H1 (cell line): ENCODE data around the gene IGLL1. TPM values are rescaled to one million over a fixed set of nuclear protein-coding genes. Genes with fewer than 3 reads are reported as not detected.

Source experiments
- CTCF ChIA-PET: fragments of 300-600 bp; sonication (Branson Sonifier 250); formaldehyde crosslinking; loops from one replicate; lab custom pipeline; 2021; ENCODE audit not compliant: partially characterized antibody; lab: Charles Lee
- POLR2A ChIA-PET: fragments of 300-600 bp; sonication (Branson Sonifier 250); formaldehyde crosslinking; loops from one replicate; lab custom pipeline; 2021; ENCODE audit warnings: inconsistent platforms; ENCODE audit not compliant: partially characterized antibody; lab: Charles Lee
- DNase-seq, 2 experiments: peaks; one replicate each; pipeline versions ENCODE4 v3.0.0 to v3.0.0-alpha.2; 2010 to 2022; ENCODE audit warnings: low spot score in 2 of 2, low read depth in 1 of 2, mixed read lengths in 1 of 2
- FAIRE-seq: peaks from 2 replicates; lab custom pipeline; 2011; peaks lifted over from hg19 to GRCh38; lab: Jason Lieb, UNC
- H2AFZ ChIP-seq: 2 replicates; pipeline ENCODE4 v1.8.1; 2012; ENCODE audit warnings: low read length, inconsistent platforms
- H2AK5ac ChIP-seq: 2 replicates; pipeline ENCODE4 v1.6.1; 2013; ENCODE audit warnings: low read depth, low read length
- H2BK120ac ChIP-seq: replicated peaks from 2 replicates; pipeline ENCODE3; 2013; ENCODE audit warnings: low read depth, low read length, inconsistent platforms
- H2BK12ac ChIP-seq: 2 replicates; pipeline ENCODE4 v1.6.1; 2013; ENCODE audit warnings: low read depth, low read length
- H2BK15ac ChIP-seq: 2 replicates; pipeline ENCODE4 v1.6.1; 2013; ENCODE audit warnings: low read length
- H2BK20ac ChIP-seq: 2 replicates; pipeline ENCODE4 v1.6.1; 2013; ENCODE audit warnings: low read length
- H2BK5ac ChIP-seq: 2 replicates; pipeline ENCODE4 v1.6.1; 2013; ENCODE audit warnings: low read depth, low read length
- H3K14ac ChIP-seq: 2 replicates; pipeline ENCODE4 v1.6.1; 2013; ENCODE audit warnings: inconsistent platforms; ENCODE audit not compliant: insufficient read length
- H3K18ac ChIP-seq: 2 replicates; pipeline ENCODE4 v1.6.1; 2013; ENCODE audit warnings: low read length; ENCODE audit errors: extremely low read depth
- H3K23ac ChIP-seq: 2 replicates; pipeline ENCODE4 v1.6.1; 2013; ENCODE audit warnings: inconsistent platforms; ENCODE audit not compliant: insufficient read length
- H3K23me2 ChIP-seq: 2 replicates; pipeline ENCODE4 v1.6.1; 2013; ENCODE audit warnings: low read depth, low read length
- H3K27ac ChIP-seq: 2 replicates; pipeline ENCODE4 v1.6.1; 2011; ENCODE audit warnings: low read depth, low read length, inconsistent platforms
- H3K27me3 ChIP-seq, 4 experiments: replicated peaks in 1 of 4; 1 replicate in 1 of 4; 2 replicates in 3 of 4; pipeline versions ENCODE4 v1.6.1 to v1.8.1; 2011 to 2013; ENCODE audit warnings: low read length in 3 of 4, mild to moderate bottlenecking in 3 of 4, inconsistent platforms in 2 of 4, mixed read lengths in 2 of 4, moderate library complexity in 1 of 4; ENCODE audit not compliant: control insufficient read depth in 3 of 4, insufficient read depth in 3 of 4; ENCODE audit errors: extremely low read depth in 1 of 4
- H3K36me3 ChIP-seq, 4 experiments: 2 replicates each; pipeline versions ENCODE4 v1.6.1 to v1.8.1; 2011 to 2013; ENCODE audit warnings: mild to moderate bottlenecking in 4 of 4, low read length in 3 of 4, moderate library complexity in 2 of 4, control low read depth in 1 of 4, inconsistent platforms in 1 of 4; ENCODE audit not compliant: insufficient read depth in 4 of 4, control insufficient read depth in 2 of 4
- H3K4ac ChIP-seq: replicated peaks from 2 replicates; pipeline ENCODE3; 2013; ENCODE audit warnings: low read length, low read depth, mixed read lengths, inconsistent platforms; ENCODE audit not compliant: insufficient read length
- H3K4me1 ChIP-seq, 4 experiments: replicated peaks in 1 of 4; 1 replicate in 1 of 4; 2 replicates in 3 of 4; pipeline versions ENCODE4 v1.6.1 to v1.8.1; 2011 to 2013; ENCODE audit warnings: low read length in 3 of 4, inconsistent platforms in 2 of 4, mixed read lengths in 1 of 4; ENCODE audit not compliant: insufficient read depth in 4 of 4, control insufficient read depth in 3 of 4
- H3K4me2 ChIP-seq, 2 experiments: 2 replicates each; pipeline versions ENCODE4 v1.6.1 to v1.8.1; 2011 to 2013; ENCODE audit warnings: low read depth in 2 of 2, low read length in 2 of 2, control low read depth in 1 of 2, inconsistent platforms in 1 of 2, mild to moderate bottlenecking in 1 of 2; ENCODE audit not compliant: insufficient read depth in 1 of 2
- H3K4me3 ChIP-seq, 4 experiments: fragments of 200-600, 300-600 bp in 1 of 4; sonication (generic), shearing (Covaris generic), sonication (Bioruptor Twin) in 1 of 4; 2 replicates each; pipeline versions ENCODE4 v1.5.1 to v1.8.1; 2011 to 2016; ENCODE audit warnings: low read length in 4 of 4, low read depth in 3 of 4, control low read depth in 2 of 4, inconsistent platforms in 2 of 4, mild to moderate bottlenecking in 2 of 4, mixed read lengths in 1 of 4, moderate library complexity in 1 of 4; ENCODE audit not compliant: insufficient read depth in 2 of 4; ENCODE audit errors: extremely low read depth in 1 of 4
- H3K56ac ChIP-seq: replicated peaks from 2 replicates; pipeline ENCODE3; 2013; ENCODE audit warnings: low read depth, mild to moderate bottlenecking, mixed read lengths, low read length, inconsistent platforms; ENCODE audit not compliant: insufficient read length
- H3K79me1 ChIP-seq: 2 replicates; pipeline ENCODE4 v1.6.1; 2013; ENCODE audit warnings: low read depth, low read length, control low read depth
- H3K79me2 ChIP-seq, 2 experiments: 2 replicates each; pipeline versions ENCODE4 v1.6.1 to v1.8.1; 2012 to 2013; ENCODE audit warnings: low read length in 2 of 2, mild to moderate bottlenecking in 2 of 2, inconsistent platforms in 1 of 2; ENCODE audit not compliant: insufficient read depth in 2 of 2, control insufficient read depth in 1 of 2
- H3K9ac ChIP-seq, 4 experiments: replicated peaks in 1 of 4; 1 replicate in 1 of 4; 2 replicates in 3 of 4; pipeline versions ENCODE4 v1.6.1 to v1.8.1; 2011 to 2013; ENCODE audit warnings: low read depth in 3 of 4, low read length in 3 of 4, control low read depth in 2 of 4, mild to moderate bottlenecking in 2 of 4, moderate library complexity in 2 of 4, inconsistent platforms in 1 of 4; ENCODE audit errors: extremely low read depth in 1 of 4
- H3K9me3 ChIP-seq, 2 experiments: 2 replicates each; pipeline versions ENCODE4 v1.6.1 to v1.8.1; 2012 to 2013; ENCODE audit warnings: mild to moderate bottlenecking in 2 of 2, moderate library complexity in 2 of 2, control low read depth in 1 of 2, inconsistent platforms in 1 of 2, low read depth in 1 of 2, low read length in 1 of 2, mixed read lengths in 1 of 2; ENCODE audit not compliant: insufficient read depth in 2 of 2
- H4K20me1 ChIP-seq, 2 experiments: replicated peaks in 1 of 2; 2 replicates each; pipeline versions ENCODE3 to v1.8.1; 2011 to 2013; ENCODE audit warnings: inconsistent platforms in 2 of 2, low read length in 2 of 2, mild to moderate bottlenecking in 1 of 2; ENCODE audit not compliant: insufficient read depth in 2 of 2, control insufficient read depth in 1 of 2
- H4K5ac ChIP-seq: 2 replicates; pipeline ENCODE4 v1.6.1; 2013; ENCODE audit warnings: low read length, low read depth, mixed read lengths, inconsistent platforms; ENCODE audit not compliant: insufficient read length
- H4K8ac ChIP-seq: 2 replicates; pipeline ENCODE4 v1.8.0; 2013; ENCODE audit warnings: mild to moderate bottlenecking, moderate library complexity, low read length, inconsistent platforms; ENCODE audit not compliant: insufficient read depth; ENCODE audit errors: extremely low read depth
- H4K91ac ChIP-seq: replicated peaks from 2 replicates; pipeline ENCODE3; 2013; ENCODE audit warnings: low read length, mixed read lengths, inconsistent platforms; ENCODE audit not compliant: insufficient read length
- BACH1 ChIP-seq: IDR thresholded peaks from 2 replicates; pipeline ENCODE4 v1.6.1; 2012; ENCODE audit warnings: low read length, improper control_type of control experiment
- CHD1 ChIP-seq: IDR thresholded peaks from 2 replicates; pipeline ENCODE4 v1.6.1; 2012; ENCODE audit warnings: low read depth, low read length, improper control_type of control experiment
- CHD2 ChIP-seq: IDR thresholded peaks from 2 replicates; pipeline ENCODE4 v1.6.1; 2012; ENCODE audit warnings: low read length, improper control_type of control experiment
- FOSL1 ChIP-seq: IDR thresholded peaks from 2 replicates; pipeline ENCODE4 v1.6.1; 2011; ENCODE audit warnings: mild to moderate bottlenecking, low read depth, low read length, moderate library complexity; ENCODE audit not compliant: insufficient read depth
- GABPA ChIP-seq: IDR thresholded peaks from 2 replicates; pipeline ENCODE4 v1.6.1; 2011; ENCODE audit warnings: mild to moderate bottlenecking, low read length, moderate library complexity, borderline replicate concordance; ENCODE audit not compliant: insufficient read depth
- KDM1A ChIP-seq: fragments of 200-600, 300-600 bp; sonication (generic); IDR thresholded peaks from 2 replicates; pipeline ENCODE4 v1.7.1; 2016; ENCODE audit warnings: mild to moderate bottlenecking, low read length, borderline replicate concordance
- POU5F1 ChIP-seq: IDR thresholded peaks from 2 replicates; pipeline ENCODE4 v1.6.1; 2011; ENCODE audit warnings: low read depth, mild to moderate bottlenecking, low read length, moderate library complexity
- RBBP5 ChIP-seq: IDR thresholded peaks from 2 replicates; pipeline ENCODE4 v1.7.1; 2012; ENCODE audit warnings: low read depth, mild to moderate bottlenecking, inconsistent platforms, low read length, moderate library complexity, borderline replicate concordance
- RFX5 ChIP-seq: IDR thresholded peaks from 2 replicates; pipeline ENCODE4 v1.6.1; 2011; ENCODE audit warnings: low read depth, low read length, improper control_type of control experiment, borderline replicate concordance
- SIN3A ChIP-seq, 2 experiments: IDR thresholded peaks in 1 of 2; conservative IDR thresholded peaks in 1 of 2; 2 replicates each; pipeline ENCODE4 v1.6.1; 2011 to 2012; ENCODE audit warnings: low read length in 2 of 2, improper control_type of control experiment in 1 of 2, low read depth in 1 of 2, mild to moderate bottlenecking in 1 of 2
- SIRT6 ChIP-seq: IDR thresholded peaks from one replicate; pipeline ENCODE4 v1.7.1; 2012; ENCODE audit warnings: low read length, inconsistent platforms
- SP4 ChIP-seq: IDR thresholded peaks from 2 replicates; pipeline ENCODE4 v1.6.1; 2012; ENCODE audit warnings: low read length, inconsistent platforms
- YY1 ChIP-seq: IDR thresholded peaks from 2 replicates; pipeline ENCODE4 v1.6.1; 2011; ENCODE audit warnings: low read depth, mild to moderate bottlenecking, low read length
- ZNF274 ChIP-seq: IDR thresholded peaks from 2 replicates; pipeline ENCODE4 v1.7.0; 2012; ENCODE audit warnings: low read length, borderline replicate concordance; ENCODE audit errors: extremely low read depth
- WGBS, 2 experiments: shearing (Covaris generic) in 1 of 2; methylation state at CpG; one replicate each; pipeline versions ENCODE4 v1.1.6 to v1.1.7; 2013 to 2015; ENCODE audit warnings: low lambda C conversion rate in 2 of 2, mixed read lengths in 2 of 2, inconsistent platforms in 1 of 2, low coverage in 1 of 2, missing lambda C conversion rate in 1 of 2; ENCODE audit not compliant: insufficient replicate concordance in 2 of 2, insufficient coverage in 1 of 2, insufficient read length in 1 of 2; ENCODE audit errors: extremely low coverage in 1 of 2, missing lambda C conversion rate in 1 of 2; 5-methylcytosine and 5-hydroxymethylcytosine counted together
- polyA plus RNA-seq, 7 experiments: library from polyadenylated mRNA; depleted of rRNA in 3 of 7; stranded (reverse) in 5 of 7; unstranded in 2 of 7; fragments of >200 nt in 5 of 7; fragments of 200-250 nt in 2 of 7; gene quantifications; 1 replicate in 5 of 7; 2 replicates in 1 of 7; 4 replicates in 1 of 7; pipeline versions ENCODE4 v1.2.1 to v1.2.3, GENCODE V29; 2011 to 2013; ENCODE audit warnings: missing spikeins in 2 of 7, mixed read lengths in 2 of 7
- total RNA-seq: library from RNA; stranded (reverse); fragmentation: NEBNext Ultra II Directional; extraction: Animal tissue kit (Norgen Biotek cat#: 25700); gene quantifications from 2 replicates; pipeline ENCODE4 v1.2.1, GENCODE V29; 2021

Gene IGLL1
- total and polyA plus RNA-seq, 2 of the 8 experiments (the other 6 are each of a cell fraction or from before 2014, with no cell fraction given), result not detected

DNA sequence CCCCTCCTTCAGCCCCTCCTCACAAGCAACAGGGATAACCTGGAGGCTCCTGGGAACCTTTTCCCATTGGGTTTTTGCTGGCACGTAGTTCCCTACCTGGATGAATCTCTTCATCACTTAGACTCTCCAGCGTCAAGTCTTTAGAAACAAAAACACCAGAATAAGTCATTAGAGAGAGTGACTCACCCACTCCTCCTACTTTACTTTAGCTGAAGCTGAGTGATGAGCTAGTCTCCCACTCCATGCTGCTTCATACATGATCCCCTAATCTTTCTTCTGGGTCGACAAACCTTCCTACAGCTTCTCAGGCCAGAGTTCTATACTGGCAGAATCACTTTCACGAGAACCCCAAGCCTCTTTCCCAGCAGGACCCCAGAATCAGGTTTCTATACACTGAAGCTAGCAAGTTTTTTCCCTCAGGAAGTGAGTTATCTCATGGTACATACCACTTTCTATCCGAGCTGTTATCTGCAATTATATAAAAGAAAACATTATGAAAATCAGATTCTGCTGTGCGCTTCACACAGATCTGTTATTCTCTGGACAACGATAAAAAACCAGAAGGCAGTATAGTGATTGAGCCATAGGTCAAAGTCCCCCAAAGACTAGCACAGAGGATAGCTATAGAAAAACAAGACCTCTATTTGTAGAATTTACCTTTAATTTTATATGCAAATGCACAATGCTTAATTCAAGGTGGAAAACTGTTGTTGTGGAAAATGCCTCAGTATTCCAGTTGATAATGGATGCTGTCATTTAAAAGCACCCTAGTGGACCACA, 33.3 kb upstream of the IGLL1 start:
- ChIA-PET POLR2A (no interaction called here), CTCF (interaction anchor here (1.3 to 2.0 kb wide), 2 partner anchors 9 to 23 kb away, joined by 3 to 6 read pairs; no protein-coding TSS in a partner anchor)
- H2BK5ac ChIP-seq, result no peak overlapping the region
- H3K79me2 ChIP-seq, result no peaks in the 10 kb centered on the region
- no peaks in the 10 kb centered on the region for H3K4me1 ChIP-seq
- no peak for DNase-seq
- no peaks in the 10 kb centered on the region for H3K23me2 ChIP-seq
- H3K79me1 ChIP-seq, result no peaks in the 10 kb centered on the region
- H3K9me3 ChIP-seq, result no peaks in the 10 kb centered on the region
- no peak overlapping the region for H2BK20ac ChIP-seq
- H2BK12ac ChIP-seq, result no peak overlapping the region
- H2BK15ac ChIP-seq, result no peak overlapping the region
- no peak overlapping the region for H4K5ac ChIP-seq
- H4K8ac ChIP-seq, result no peak overlapping the region
- FAIRE-seq, result no peak
- H4K20me1 ChIP-seq, result no peaks in the 10 kb centered on the region
- no peak overlapping the region for H2BK120ac ChIP-seq
- no peaks in the 10 kb centered on the region; a peak in 2 of 7 replicates for H3K27me3 ChIP-seq
- no peak overlapping the region for H3K4me3 ChIP-seq
- H3K27ac ChIP-seq, result no peak overlapping the region
- no peak overlapping the region for H3K23ac ChIP-seq
- H3K4me2 ChIP-seq, result no peak overlapping the region
- no peak overlapping the region for H4K91ac ChIP-seq
- no peaks in the 10 kb centered on the region for H3K36me3 ChIP-seq
- H2AK5ac ChIP-seq, result no peak overlapping the region
- H3K18ac ChIP-seq, result no peak overlapping the region
- H2AFZ ChIP-seq, result no peak overlapping the region
- no peak overlapping the region for H3K56ac ChIP-seq
- 87% methylated on average over 7 of the region's 7 CpGs; no CpG with 5 or more reads in 1 of the 2 experiments for WGBS, 2 experiments
- no peak overlapping the region for H3K9ac ChIP-seq
- H3K14ac ChIP-seq, result no peak overlapping the region
- no peak overlapping the region for H3K4ac ChIP-seq
- TF ChIP-seq ZNF274 (no peak), KDM1A (no peak), RBBP5 (no peak), GABPA (no peak), BACH1 (no peak), YY1 (no peak), CHD1 (no peak), SIRT6 (no peak), POU5F1 (no peak), SIN3A (conservative IDR thresholded peaks at IDR 0.05 in 1 of 2, IDR thresholded peaks at IDR 0.05 in 1 of 2; ENCODE audit: low read depth in 1 of 2, low read length in 2 of 2) (no peak), FOSL1 (no peak), CHD2 (no peak), RFX5 (no peak), SP4 (no peak)
